Psoas muscle (tissue), 8 donors: ENCODE measurements around the gene FOXE1. TPM values are rescaled to one million over a fixed set of nuclear protein-coding genes. Genes with fewer than 3 reads are reported as not detected.

Experiments
- ATAC-seq, 4 donors: fragments of 200-7000 bp; cut with Tn5 transposase; one replicate each; pipeline ENCODE4 v1.9.1; 2020; ENCODE audit warnings: moderate library complexity in 3 of 4, mild to moderate bottlenecking in 2 of 4
- DNase-seq, 2 donors: peaks; one replicate each; pipeline ENCODE4 v3.0.0-alpha.2; 2020
- H3K27ac ChIP-seq: fragments of 200-600 bp; one replicate; pipeline ENCODE4 v1.8.0; 2022
- H3K27me3 ChIP-seq, 3 donors: fragments of 200-600 bp in 1 of 3; one replicate each; pipeline versions ENCODE4 v1.6.1 to v1.8.0; 2013 to 2022; ENCODE audit warnings: low read length in 2 of 3, mild to moderate bottlenecking in 2 of 3, moderate library complexity in 1 of 3; ENCODE audit not compliant: insufficient read depth in 3 of 3
- H3K36me3 ChIP-seq, 2 donors: fragments of 200-600 bp in 1 of 2; one replicate each; pipeline versions ENCODE4 v1.6.1 to v1.8.0; 2013 to 2022; ENCODE audit warnings: low read depth in 1 of 2, mild to moderate bottlenecking in 1 of 2, moderate library complexity in 1 of 2; ENCODE audit not compliant: insufficient read depth in 1 of 2
- H3K4me1 ChIP-seq: fragments of 200-600 bp; one replicate; pipeline ENCODE4 v1.8.0; 2022
- H3K4me3 ChIP-seq: fragments of 200-600 bp; one replicate; pipeline ENCODE4 v1.8.0; 2022; ENCODE audit warnings: mild to moderate bottlenecking
- H3K9me3 ChIP-seq: fragments of 200-600 bp; one replicate; pipeline ENCODE4 v1.8.0; 2022
- WGBS, 3 donors: extraction: QIAGEN DNeasy Blood & Tissue Kit; methylation state at CpG; one replicate each; pipeline versions ENCODE4 v1.1.6 to v1.1.7; 2013; 5-methylcytosine and 5-hydroxymethylcytosine counted together
- intact Hi-C, 2 donors: fragments of 100-400 bp; cut with DNase I; formaldehyde crosslinking; loops; one replicate each; pipeline versions ENCODE4 v1.11.0 to v1.14.2; 2022
- polyA plus RNA-seq, 3 donors: library from polyadenylated mRNA; stranded (reverse); fragments of 200-250 nt; gene quantifications; one replicate each; pipeline ENCODE4 v1.2.3, GENCODE V29; 2013
- total RNA-seq, 4 donors: library from RNA; stranded (reverse); fragmentation: NEBNext Ultra II Directional in 2 of 4; extraction: Animal tissue kit (Norgen Biotek cat#: 25700) in 2 of 4; gene quantifications; one replicate each; pipeline versions ENCODE4 v1.2.1 to v1.2.4, GENCODE V29; 2021 to 2023
- TF ChIP-seq, protein P1 (sequence below): fragments of 200-600 bp; IDR thresholded peaks from one replicate; pipeline ENCODE4 v1.8.0; 2022; ENCODE audit warnings: antibody characterized with exemption
- donor health status: healthy with polysubstance abuse.
- donor health status: DM: no; HTN: no; CAD: no; lungs with moderate emphysema.
- donor health status: Bipolar disorder and iron deficiency.
- donor health status: healthy.
- donor health status: DM: yes; HTN: yes; CAD: no.
- donor health status: DM: no; HTN: no; CAD: no.
- donor health status: DM: no; HTN: no; CAD: no.
- donor health status: DM: yes; HTN: yes; CAD: no.

The FOXE1 gene
- total and polyA plus RNA-seq, 7 donors: not detected

DNA sequence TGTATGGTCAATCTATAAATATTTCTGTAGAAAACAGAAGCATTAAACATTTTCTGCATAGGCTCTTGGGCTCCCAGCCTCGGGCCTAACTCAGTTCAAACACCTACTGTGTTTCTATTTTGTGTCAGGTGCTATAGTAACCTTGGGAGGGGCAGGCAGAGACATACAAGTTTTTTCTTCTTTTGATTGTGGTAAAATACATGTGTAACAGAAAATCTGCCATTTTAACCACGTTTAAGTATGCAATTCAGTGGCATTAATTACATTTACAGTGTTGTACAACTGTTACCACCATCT is 40.8 kb upstream of the FOXE1 start:
- Histone ChIP-seq H3K36me3 (no peaks in the 10 kb centered on the region), H3K4me3 (no peak overlapping the region), H3K27ac (no peak overlapping the region), H3K9me3 (peaks cover 9% of the 10 kb centered on the region), H3K27me3 (peaks cover 0 to 9% (median 4%) of the 10 kb centered on the region in 3 donors), H3K4me1 (no peaks in the 10 kb centered on the region)
- intact Hi-C loops: no loop called here
- DNase-seq (no peak), ATAC-seq (no peak)
- WGBS, 3 donors: 43 to 48% (median 45%) methylated on average over 2 of the region's 2 CpGs
- TF ChIP-seq, protein P1, sequence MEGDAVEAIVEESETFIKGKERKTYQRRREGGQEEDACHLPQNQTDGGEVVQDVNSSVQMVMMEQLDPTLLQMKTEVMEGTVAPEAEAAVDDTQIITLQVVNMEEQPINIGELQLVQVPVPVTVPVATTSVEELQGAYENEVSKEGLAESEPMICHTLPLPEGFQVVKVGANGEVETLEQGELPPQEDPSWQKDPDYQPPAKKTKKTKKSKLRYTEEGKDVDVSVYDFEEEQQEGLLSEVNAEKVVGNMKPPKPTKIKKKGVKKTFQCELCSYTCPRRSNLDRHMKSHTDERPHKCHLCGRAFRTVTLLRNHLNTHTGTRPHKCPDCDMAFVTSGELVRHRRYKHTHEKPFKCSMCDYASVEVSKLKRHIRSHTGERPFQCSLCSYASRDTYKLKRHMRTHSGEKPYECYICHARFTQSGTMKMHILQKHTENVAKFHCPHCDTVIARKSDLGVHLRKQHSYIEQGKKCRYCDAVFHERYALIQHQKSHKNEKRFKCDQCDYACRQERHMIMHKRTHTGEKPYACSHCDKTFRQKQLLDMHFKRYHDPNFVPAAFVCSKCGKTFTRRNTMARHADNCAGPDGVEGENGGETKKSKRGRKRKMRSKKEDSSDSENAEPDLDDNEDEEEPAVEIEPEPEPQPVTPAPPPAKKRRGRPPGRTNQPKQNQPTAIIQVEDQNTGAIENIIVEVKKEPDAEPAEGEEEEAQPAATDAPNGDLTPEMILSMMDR: no peak

DNA sequence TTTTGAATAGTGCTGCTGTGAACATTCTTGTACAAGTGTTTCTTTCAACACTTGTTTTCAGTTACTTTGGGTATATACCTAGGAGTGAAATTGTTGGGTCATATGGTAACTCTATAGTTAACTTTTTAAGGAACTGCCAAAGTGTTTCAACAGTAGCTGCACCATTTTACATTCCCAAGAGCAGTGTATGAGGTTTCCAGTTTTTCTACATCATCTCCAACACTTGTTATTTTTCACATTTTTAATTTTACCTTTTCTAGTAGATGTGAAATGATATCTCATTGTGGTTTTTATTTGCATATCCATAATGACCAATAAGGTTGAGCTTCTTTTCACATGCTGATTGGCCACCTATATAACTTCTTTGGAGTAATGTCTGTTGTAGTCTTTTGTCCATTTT is 40.0 kb upstream of the FOXE1 start:
- H3K27ac ChIP-seq: no peak overlapping the region
- H3K4me1 ChIP-seq: no peaks in the 10 kb centered on the region
- no peak for DNase-seq
- intact Hi-C loops: no loop called here
- H3K36me3 ChIP-seq: no peaks in the 10 kb centered on the region
- TF ChIP-seq, protein P1: no peak
- no peak for ATAC-seq
- no peak overlapping the region for H3K4me3 ChIP-seq
- peaks cover 0 to 4% (median 4%) of the 10 kb centered on the region in 3 donors for H3K27me3 ChIP-seq
- peaks cover 9% of the 10 kb centered on the region for H3K9me3 ChIP-seq

DNA sequence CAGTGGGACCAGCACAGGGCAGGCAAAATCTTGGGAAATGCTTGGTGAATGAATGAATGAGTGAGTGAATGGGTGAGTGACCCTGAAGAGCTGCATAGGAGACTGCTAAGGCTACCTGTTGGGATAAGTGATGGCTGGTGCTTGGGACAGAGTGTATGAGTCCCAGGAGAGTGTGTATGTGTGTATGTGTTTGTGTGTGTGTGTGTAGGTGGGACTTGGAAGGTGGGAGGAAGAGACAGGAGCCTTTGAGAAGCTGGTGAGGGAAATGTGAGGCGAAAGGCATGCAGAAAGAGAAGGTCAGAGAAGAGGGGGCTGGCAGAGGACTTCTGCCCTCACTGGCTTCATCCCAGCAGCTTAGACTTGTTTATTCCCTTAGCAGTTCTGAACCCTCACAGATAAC is 33.3 kb upstream of the FOXE1 start:
- no peak overlapping the region for H3K4me3 ChIP-seq
- TF ChIP-seq, protein P1: no peak
- peaks cover 4 to 15% (median 4%) of the 10 kb centered on the region in 3 donors for H3K27me3 ChIP-seq

DNA sequence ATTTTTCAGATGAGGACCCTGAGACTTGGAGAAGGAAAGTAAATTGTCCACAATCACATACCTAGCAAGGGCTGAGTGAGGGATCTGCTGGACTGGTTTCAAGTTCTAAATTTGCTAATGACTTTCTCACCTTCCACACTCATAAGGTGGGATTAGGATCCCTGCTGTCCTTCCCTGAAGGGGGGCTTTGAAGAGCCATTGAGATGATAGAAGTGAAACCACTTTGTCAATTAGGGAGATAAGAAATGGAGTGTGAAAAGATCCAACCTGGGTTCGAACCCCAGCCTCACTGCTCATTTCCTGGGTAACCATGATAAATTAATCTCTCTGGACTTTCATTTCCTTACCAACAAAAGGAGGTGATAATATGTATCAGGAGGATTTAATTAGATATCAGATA is 32.7 kb upstream of the FOXE1 start:
- Histone ChIP-seq H3K36me3 (no peaks in the 10 kb centered on the region), H3K9me3 (no peaks in the 10 kb centered on the region), H3K4me3 (no peak overlapping the region), H3K27ac (no peak overlapping the region), H3K4me1 (no peaks in the 10 kb centered on the region), H3K27me3 (peaks cover 4 to 15% (median 4%) of the 10 kb centered on the region in 3 donors)
- TF ChIP-seq, protein P1: no peak
- 13 to 37% (median 20%) methylated on average over 1 of the region's 1 CpG for WGBS, 3 donors
- intact Hi-C loops: no loop called here
- ATAC-seq: no peak
- no peak for DNase-seq

More for the DNA sequence above, 33.3 kb upstream of the FOXE1 start:
- Histone ChIP-seq H3K36me3 (no peaks in the 10 kb centered on the region), H3K27ac (no peak overlapping the region), H3K4me1 (no peaks in the 10 kb centered on the region), H3K9me3 (no peaks in the 10 kb centered on the region)
- no peak for ATAC-seq
- no peak for DNase-seq
- WGBS, 3 donors: 40 to 78% (median 67%) methylated on average over 1 of the region's 1 CpG
- intact Hi-C loops: no loop called here
